Activated CD4-positive, alpha-beta T cell treated with anti-CD3 and anti-CD28 coated beads, Interleukin-2, amount 50 U/mL, for 1 hour (primary cell): ENCODE data around the gene BCL7C.

Experiments used
- DNase-seq: peaks from one replicate; pipeline ENCODE4 v3.0.0-alpha.2; 2020

Gene BCL7C

DNA sequence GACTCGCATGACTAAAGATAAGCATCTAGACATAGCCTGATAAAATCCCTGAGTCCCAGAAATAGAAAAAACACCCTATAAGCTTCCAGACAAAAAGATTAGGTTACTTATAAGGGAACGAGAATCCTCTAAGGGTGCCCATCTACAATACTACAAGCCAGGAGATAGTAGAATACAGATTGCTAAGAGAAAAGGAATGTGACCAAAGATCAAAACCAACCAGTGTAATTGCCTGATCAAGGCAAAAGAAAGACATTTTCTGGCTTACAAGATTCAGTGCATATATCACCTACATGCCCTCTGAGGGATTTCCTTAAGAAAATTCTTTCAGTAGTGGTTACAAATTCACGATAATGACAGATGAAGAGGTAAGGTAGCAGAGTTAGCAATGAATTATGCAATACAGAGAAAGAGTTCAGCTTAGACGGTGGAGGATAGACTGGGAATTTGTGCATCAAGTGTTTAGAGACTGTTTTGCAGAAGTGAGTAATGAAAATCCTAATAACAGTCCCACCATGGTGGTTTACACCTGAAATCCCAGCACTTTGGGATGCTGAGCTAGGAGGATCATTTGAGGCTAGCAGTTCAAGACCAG lies 35.0 kb downstream of the BCL7C start:
- DNase-seq, result no peak

DNA sequence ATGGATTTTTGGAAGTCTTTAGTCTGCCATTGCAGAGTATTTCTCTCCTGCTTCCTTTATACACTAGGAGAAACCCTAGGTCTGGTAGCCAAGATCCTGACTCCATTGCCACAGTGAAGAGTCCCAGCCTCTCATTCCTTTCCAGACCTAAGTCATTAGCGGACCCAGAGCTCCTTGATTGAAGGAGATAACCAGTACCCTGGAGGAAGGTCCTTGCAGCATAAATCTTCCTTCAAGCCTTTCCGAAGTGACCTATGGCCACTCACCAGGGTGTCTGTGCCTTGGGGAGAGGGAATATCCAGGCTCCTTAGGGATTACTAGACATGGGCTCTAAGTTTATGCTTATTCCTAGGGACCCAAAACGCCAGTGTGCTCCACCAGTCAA lies 35.8 kb downstream of the BCL7C start:
- DNase-seq, result no peak

DNA sequence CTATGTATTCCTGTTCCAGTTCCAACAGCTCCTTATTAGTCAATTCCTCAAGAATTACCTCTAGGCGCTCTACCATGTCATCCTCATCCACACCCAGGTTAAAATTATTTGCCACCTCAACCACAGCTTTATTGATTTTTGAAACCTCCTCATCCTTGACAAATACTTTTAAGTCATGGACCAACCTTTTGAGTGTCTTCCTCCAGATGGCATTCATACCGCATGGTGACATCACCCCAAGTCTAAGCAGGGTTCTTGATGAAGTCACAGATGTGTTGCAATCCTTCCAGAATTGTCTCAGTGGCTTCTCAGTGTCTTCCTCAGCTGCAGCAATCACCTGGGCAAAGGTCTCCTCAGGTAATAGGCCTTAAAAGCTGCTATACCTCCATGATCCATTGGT lies 40.1 kb downstream of the BCL7C start:
- DNase-seq, result no peak

DNA sequence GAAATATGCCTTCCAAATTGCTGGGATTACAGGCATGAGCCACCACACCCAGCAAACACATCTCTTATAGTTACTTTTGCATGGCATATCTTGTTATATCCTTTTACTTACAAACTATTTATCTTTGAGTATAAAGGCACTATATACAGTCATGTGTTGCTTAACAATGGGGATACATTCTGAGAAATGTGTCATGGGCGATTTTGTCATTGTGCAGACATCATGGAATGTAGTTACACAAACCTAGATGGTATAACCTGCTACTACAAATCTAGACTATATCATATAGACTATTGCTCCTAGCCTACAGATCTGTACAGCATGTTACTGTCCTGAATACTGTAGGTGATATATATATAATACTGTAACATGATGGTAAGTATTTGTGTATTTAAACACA lies 43.6 kb downstream of the BCL7C start:
- no peak for DNase-seq

DNA sequence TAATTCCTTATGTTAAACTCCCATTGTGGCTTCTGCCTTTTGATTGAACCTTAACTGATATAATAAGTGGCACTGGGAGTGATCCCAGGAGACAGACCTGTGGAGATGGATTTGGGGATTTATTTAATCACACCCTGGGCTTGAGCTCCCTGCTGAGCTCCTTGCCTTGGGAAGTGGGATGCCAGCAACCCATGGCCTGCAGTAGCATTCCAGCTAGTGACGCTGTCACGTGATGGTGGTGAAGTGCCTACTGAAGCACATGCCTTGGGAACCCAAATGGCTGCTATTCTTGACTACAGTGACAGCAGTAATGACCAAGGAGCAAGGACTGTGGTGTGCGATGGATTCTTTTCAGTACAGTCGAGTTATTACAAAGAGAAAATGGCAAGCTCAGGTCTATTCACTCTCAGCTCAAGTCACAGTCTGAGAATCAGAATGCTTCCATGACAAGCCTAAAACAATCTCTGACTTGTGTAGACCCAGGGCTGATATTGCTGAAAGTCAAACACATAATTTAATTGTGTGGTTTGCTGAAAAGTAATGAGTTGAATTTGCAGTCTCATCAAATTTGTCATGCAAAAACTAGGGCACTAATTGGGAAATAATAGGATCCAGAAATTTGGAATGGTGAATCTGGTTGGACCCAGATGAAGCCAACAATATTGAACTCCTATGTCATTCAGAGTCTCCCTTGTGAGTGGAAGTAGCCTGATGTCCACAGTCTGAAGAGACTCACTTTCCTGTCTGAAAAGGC lies 47.1 kb downstream of the BCL7C start:
- no peak for DNase-seq

DNA sequence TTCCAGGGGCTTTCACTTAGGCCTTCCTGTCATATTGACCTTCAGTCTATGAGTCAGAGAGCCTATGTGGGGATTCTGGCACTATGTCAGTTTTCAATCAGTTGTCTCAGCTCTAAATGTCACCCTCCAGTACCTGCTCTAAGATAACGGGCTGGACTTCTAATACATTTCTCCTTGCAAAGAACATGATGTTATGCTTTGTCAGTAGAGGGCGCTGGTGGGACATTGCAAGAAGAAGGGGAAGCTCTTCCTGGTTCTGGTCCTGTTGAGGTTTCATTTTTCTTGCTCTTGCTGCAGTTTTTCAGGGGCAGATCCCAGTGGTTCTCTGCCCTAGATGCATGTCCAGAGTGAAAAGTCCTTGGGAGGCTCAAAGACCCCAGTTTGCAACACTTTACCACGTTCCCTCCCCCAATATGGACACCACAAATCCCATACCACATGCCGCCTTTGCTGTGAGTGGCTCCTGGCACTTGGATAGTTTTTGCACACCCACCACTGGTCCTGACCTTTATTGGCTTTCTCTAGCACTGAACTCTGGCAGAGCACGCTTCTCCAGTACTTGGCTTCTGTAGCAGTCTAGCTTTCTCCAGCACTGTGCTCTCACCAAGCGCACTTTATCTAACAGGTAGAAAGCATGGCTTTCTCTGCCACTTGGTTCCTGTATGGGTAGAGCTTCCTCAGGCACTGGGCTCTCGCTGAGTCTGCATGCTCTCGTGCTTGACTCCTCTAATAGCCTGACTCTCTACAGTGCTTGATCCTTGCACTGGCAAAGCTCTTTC lies 49.0 kb downstream of the BCL7C start:
- DNase-seq, result peak; percentile 75

DNA sequence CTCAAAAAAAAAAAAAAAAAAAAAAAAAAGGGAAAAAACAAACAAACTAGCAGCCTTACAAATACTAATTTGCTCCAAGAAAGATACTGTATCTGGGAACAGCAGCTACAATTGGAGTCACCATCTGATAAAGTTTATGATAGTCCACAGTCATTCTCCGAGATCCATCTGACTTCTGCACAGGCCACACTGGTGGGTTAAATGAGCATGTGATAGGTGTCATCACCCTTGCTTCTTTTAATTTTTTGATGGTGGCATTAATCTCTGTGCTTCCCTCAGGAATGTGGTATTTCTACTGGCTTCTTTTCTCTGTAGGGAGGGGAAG lies 49.6 kb downstream of the BCL7C start:
- no peak for DNase-seq

DNA sequence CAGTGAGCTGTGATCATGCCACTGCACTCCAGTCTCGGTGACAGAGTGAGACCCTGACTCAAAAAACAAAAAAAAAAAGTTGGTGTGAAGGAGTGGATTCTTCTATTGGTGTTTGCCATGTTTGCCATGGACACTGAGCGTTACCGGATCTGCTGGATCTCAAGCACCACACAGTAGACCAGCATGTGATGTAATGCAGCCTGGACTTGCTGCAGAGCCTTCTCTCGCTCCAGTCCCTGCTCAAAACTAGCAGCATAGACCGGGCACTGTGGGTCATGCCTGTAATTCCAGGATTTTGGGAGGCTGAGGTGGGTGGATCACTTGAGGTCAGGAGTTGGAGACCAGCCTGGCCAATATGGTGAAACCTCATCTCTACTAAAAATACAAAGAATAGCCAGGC lies 50.4 kb downstream of the BCL7C start:
- DNase-seq, result no peak

DNA sequence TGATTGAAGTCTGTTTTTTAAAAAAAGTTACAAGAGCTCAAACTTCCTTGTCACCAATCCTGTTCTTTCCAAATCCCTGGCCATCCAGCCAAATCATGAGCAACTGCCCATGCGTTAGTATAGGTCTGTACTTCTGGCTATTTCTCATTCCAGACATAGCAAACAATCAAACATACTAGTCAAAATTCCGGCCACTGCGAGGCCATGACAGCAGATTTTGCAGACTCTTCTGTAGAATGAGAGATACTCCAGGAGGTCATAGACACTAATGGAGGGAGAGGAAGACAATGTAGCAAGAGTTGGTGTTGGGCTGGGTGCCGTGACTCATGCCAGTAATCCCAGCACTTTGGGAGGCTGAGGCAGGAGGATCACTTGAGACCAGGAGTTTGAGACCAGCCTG lies 50.9 kb downstream of the BCL7C start:
- no peak for DNase-seq

DNA sequence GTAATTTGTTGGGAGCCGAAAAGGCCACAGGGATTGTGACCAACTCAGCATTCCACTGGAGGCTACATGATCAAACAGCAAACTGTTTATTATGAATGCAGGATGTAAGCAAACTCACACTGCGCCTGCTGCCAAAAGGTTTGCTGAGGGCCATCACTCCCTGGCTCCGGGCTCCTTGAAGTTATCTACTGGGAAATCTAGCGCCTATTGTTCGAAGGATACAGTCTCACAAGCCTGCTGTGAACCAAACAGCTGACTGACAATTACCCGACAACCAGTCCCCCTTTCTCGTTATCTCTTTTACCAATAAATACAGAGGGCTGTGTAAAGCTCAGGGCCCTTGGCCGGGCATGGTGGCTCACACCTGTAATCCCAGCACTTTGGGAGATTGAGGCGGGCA lies 52.5 kb downstream of the BCL7C start:
- DNase-seq, result no peak

DNA sequence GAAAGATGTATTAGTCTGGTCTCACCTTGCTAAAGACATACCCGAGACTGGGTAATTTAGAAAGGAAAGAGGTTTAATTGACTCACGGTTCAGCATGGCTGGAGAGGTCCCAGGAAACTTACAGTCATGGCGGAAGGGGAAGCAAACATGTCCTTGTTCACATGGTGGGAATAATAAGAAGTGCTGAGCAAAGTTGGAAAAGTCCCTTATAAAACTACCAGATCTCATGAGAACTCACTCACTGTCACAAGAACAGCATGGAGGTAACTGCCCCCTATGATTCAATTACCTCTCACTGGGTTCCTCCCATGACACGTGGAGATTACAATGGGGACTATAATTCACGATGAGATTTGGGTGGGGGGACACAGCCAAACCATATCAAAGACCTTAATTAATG lies 53.3 kb downstream of the BCL7C start:
- no peak for DNase-seq

DNA sequence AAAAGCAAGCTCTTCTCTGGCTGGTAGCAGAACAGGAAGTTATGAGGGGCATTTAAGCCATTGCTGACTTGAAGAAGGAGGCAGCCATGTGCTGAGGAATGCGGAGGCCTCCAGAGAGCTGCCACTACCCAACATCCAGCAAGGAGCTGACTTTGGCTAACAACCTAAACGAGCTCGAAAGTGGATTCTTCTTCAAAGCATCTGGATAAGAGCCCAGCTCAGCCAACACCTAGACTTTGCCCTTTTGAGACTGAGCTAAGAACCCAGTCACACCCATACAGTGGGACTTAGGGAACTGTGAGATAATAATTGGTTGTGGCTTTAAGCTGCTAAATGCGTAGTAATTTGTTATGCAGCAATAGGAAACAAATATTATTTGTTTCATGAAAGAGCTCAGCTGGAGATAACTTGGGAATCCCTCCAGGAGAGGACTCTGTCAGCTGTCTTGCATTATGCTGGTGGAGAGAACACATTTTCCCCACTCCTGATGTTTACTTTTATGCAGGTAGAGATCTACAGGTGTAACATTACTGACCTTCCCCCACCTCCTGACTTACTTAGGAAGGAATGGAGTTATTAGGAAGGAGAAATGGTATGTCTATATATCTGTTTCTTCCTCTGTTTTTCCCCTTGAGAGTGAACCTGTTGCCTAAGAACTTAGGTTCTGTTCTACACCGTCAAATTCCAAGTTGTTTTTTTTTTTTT lies 54.2 kb downstream of the BCL7C start:
- no peak for DNase-seq

DNA sequence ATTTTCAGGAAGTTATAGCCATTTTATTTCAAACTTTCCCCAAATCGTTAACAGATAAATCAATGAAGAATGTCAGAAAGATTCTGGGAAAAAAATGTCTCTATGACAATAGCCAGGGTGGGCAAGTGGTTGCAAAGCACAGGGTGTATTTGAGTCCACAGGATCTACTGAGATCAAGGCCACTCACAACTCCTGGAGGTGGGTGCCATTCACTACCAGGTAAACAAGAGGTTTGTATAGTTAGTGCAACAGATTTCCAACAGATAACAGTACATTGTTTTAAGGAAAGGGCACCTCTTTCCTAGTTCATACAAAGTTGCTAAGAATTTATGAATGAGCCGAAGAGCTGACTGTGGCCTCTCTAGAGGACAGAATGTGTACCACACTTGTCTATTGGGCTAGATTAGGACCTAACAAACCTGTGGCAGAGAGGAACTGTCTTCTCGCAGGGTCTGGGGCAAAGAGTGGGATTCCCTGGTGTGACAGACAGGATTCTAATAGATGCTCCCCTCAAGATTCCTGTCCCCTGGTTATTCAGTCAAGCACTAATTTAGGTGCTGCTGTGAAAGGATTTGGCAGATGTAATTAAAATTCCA lies 54.9 kb downstream of the BCL7C start:
- no peak for DNase-seq

DNA sequence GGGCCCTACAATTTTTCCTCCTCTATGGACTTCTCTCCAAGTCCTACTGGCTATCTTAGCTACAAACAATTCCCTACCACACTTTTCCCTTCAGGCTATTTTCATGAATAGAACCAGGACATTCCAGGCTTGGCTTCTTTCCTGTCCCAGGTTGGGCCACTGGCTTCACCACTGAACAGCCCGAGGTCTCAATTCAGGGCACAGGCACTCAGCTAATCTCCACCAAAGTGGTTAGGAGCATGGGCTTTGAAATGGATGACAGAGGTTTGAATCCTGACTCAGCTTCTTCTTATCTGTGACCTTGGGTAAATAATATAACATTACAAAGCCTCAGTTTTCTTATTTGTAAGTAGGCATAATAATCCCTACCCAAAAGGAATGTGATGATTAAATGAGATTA lies 56.0 kb downstream of the BCL7C start:
- DNase-seq, result no peak
